SK-N-SH (cell line): ENCODE data around the gene IFT27. TPM values are rescaled to one million over a fixed set of nuclear protein-coding genes. Genes with fewer than 3 reads are reported as not detected.

Source experiments
- CTCF ChIA-PET: fragments of 300-600, 350-600 bp; formaldehyde crosslinking; extraction: SDS; loops from one replicate; lab custom pipeline; 2021; lab: Yijun Ruan, JAX
- POLR2A ChIA-PET: fragments of 350-600 bp; sonication (Branson Sonifier 250); formaldehyde crosslinking; extraction: SDS; loops from one replicate; lab custom pipeline; 2020; ENCODE audit warnings: antibody characterized with exemption, inconsistent platforms; lab: Yijun Ruan, JAX
- DNase-seq: peaks from one replicate; pipeline ENCODE4 v3.0.0; 2012
- H2AFZ ChIP-seq: fragments of 200-600 bp; sonication (generic); 2 replicates; pipeline ENCODE4 v1.8.1; 2016; ENCODE audit warnings: antibody characterized with exemption, mild to moderate bottlenecking, low read depth
- H3F3A ChIP-seq: fragments of 200-600 bp; sonication (generic); replicated peaks from 2 replicates; pipeline ENCODE3; 2016; ENCODE audit warnings: antibody characterized with exemption, mild to moderate bottlenecking; ENCODE audit not compliant: insufficient read depth
- H3K27ac ChIP-seq, 2 experiments: fragments of 200-500 bp in 1 of 2; fragments of 200-600 bp in 1 of 2; sonication (Bioruptor generic) in 1 of 2; sonication (generic), shearing (Covaris generic) in 1 of 2; 2 replicates each; pipeline versions ENCODE4 v1.5.1 to v1.6.1; 2014 to 2016; ENCODE audit warnings: low read depth in 2 of 2, inconsistent platforms in 1 of 2, low read length in 1 of 2, mild to moderate bottlenecking in 1 of 2, mixed read lengths in 1 of 2
- H3K27me3 ChIP-seq: fragments of 200-600 bp; sonication (generic), shearing (Covaris generic); 2 replicates; pipeline ENCODE4 v1.6.1; 2016; ENCODE audit warnings: mixed run types; ENCODE audit not compliant: insufficient read depth
- H3K36me3 ChIP-seq, 2 experiments: fragments of 200-500 bp in 1 of 2; fragments of 200-600 bp in 1 of 2; sonication (Bioruptor generic) in 1 of 2; sonication (generic) in 1 of 2; replicated peaks in 1 of 2; 2 replicates each; pipeline versions ENCODE3 to v1.5.1; 2014 to 2016; ENCODE audit warnings: low read length in 1 of 2, mild to moderate bottlenecking in 1 of 2; ENCODE audit not compliant: insufficient read depth in 2 of 2, control insufficient read depth in 1 of 2
- H3K4me1 ChIP-seq, 2 experiments: fragments of 200-500 bp in 1 of 2; fragments of 200-600 bp in 1 of 2; sonication (Bioruptor generic) in 1 of 2; sonication (generic), shearing (Covaris generic) in 1 of 2; 2 replicates each; pipeline versions ENCODE4 v1.5.1 to v1.6.1; 2014 to 2016; ENCODE audit warnings: low read depth in 1 of 2, low read length in 1 of 2, mixed run types in 1 of 2; ENCODE audit not compliant: insufficient read depth in 2 of 2, control insufficient read depth in 1 of 2
- H3K4me2 ChIP-seq: fragments of 200-600 bp; sonication (generic), shearing (Covaris generic); 2 replicates; pipeline ENCODE4 v1.6.1; 2017; ENCODE audit warnings: mixed run types
- H3K4me3 ChIP-seq, 2 experiments: fragments of 200-500 bp in 1 of 2; fragments of 200-600 bp in 1 of 2; sonication (Bioruptor generic) in 1 of 2; sonication (generic), shearing (Covaris generic) in 1 of 2; 2 replicates each; pipeline versions ENCODE4 v1.5.1 to v1.8.1; 2014 to 2016; ENCODE audit warnings: low read depth in 2 of 2, inconsistent platforms in 1 of 2, low read length in 1 of 2, mild to moderate bottlenecking in 1 of 2, mixed read lengths in 1 of 2, moderate library complexity in 1 of 2
- H3K79me2 ChIP-seq: fragments of 200-600 bp; sonication (generic); 2 replicates; pipeline ENCODE4 v1.8.1; 2017; ENCODE audit warnings: mild to moderate bottlenecking; ENCODE audit not compliant: insufficient read depth
- H3K9ac ChIP-seq: fragments of 200-600 bp; sonication (generic); 2 replicates; pipeline ENCODE4 v1.6.1; 2017; ENCODE audit warnings: mixed run types
- H3K9me2 ChIP-seq: fragments of 200-600 bp; sonication (generic); 2 replicates; pipeline ENCODE4 v1.6.1; 2017; ENCODE audit warnings: mixed run types
- H3K9me3 ChIP-seq: fragments of 200-600 bp; sonication (generic); 2 replicates; pipeline ENCODE4 v1.6.1; 2017; ENCODE audit warnings: mixed run types, mild to moderate bottlenecking, moderate library complexity
- H4K20me1 ChIP-seq: fragments of 200-600 bp; sonication (generic); 2 replicates; pipeline ENCODE4 v1.6.1; 2017; ENCODE audit warnings: mild to moderate bottlenecking, mixed run types; ENCODE audit not compliant: insufficient read depth
- CHD2 ChIP-seq: fragments of 150-350 bp; IDR thresholded peaks from 2 replicates; pipeline ENCODE4 v1.6.1; 2018; ENCODE audit warnings: low read length; ENCODE audit not compliant: partially characterized antibody
- ELF1 ChIP-seq: IDR thresholded peaks from 2 replicates; pipeline ENCODE4 v1.4.0; 2012
- EP300 ChIP-seq, 2 experiments: IDR thresholded peaks; 2 replicates each; pipeline versions ENCODE4 v1.4.0 to v1.6.1; 2012; ENCODE audit warnings: borderline replicate concordance in 1 of 2, low read depth in 1 of 2, low read length in 1 of 2
- FOSL2 ChIP-seq: IDR thresholded peaks from 2 replicates; pipeline ENCODE4 v1.4.0; 2012; ENCODE audit warnings: low read depth, mild to moderate bottlenecking, moderate library complexity, borderline replicate concordance
- GABPA ChIP-seq: IDR thresholded peaks from 2 replicates; pipeline ENCODE4 v1.4.0; 2012; ENCODE audit warnings: low read depth, mild to moderate bottlenecking
- GATA2 ChIP-seq: sonication (generic); formaldehyde crosslinking; IDR thresholded peaks from 2 replicates; pipeline ENCODE4 v1.5.0; 2020; ENCODE audit warnings: mild to moderate bottlenecking, missing genetic modification reagents
- JUND ChIP-seq: IDR thresholded peaks from 2 replicates; pipeline ENCODE4 v1.4.0; 2012
- NFIC ChIP-seq: IDR thresholded peaks from 2 replicates; pipeline ENCODE4 v1.4.0; 2012; ENCODE audit warnings: borderline replicate concordance
- POLR2AphosphoS5 ChIP-seq: IDR thresholded peaks from 2 replicates; pipeline ENCODE4 v1.6.1; 2012; ENCODE audit warnings: low read depth, low read length
- RFX5 ChIP-seq: IDR thresholded peaks from 2 replicates; pipeline ENCODE4 v1.6.1; 2012; ENCODE audit warnings: mild to moderate bottlenecking, improper control_type of control experiment, low read length
- TAF1 ChIP-seq: IDR thresholded peaks from 2 replicates; pipeline ENCODE4 v1.6.1; 2012; ENCODE audit warnings: low read depth, mild to moderate bottlenecking, low read length, moderate library complexity, borderline replicate concordance
- TCF12 ChIP-seq: IDR thresholded peaks from 2 replicates; pipeline ENCODE4 v1.4.0; 2012
- YY1 ChIP-seq: IDR thresholded peaks from 2 replicates; pipeline ENCODE4 v1.4.0; 2012; ENCODE audit warnings: low read depth, mild to moderate bottlenecking
- WGBS: methylation state at CpG from one replicate; pipeline ENCODE4 v1.1.6; 2017; ENCODE audit warnings: low lambda C conversion rate; 5-methylcytosine and 5-hydroxymethylcytosine counted together
- polyA plus RNA-seq, 3 experiments: library from polyadenylated mRNA; depleted of rRNA; stranded (reverse); fragments of >200 nt; gene quantifications; 2 replicates each; pipeline ENCODE4 v1.2.3, GENCODE V29; 2012
- TF ChIP-seq, protein P1 (sequence below): IDR thresholded peaks from 2 replicates; pipeline ENCODE4 v1.4.0; 2012; ENCODE audit warnings: low read depth, borderline replicate concordance
- TF ChIP-seq, protein P2 (sequence below): fragments of 200-600 bp; sonication (generic); IDR thresholded peaks from 2 replicates; pipeline ENCODE4 v1.6.1; 2017; ENCODE audit warnings: antibody characterized with exemption, mild to moderate bottlenecking, moderate library complexity
- TF ChIP-seq, protein P3 (sequence below): IDR thresholded peaks from 2 replicates; pipeline ENCODE4; 2012
- TF ChIP-seq, protein P4 (sequence below): IDR thresholded peaks from 2 replicates; pipeline ENCODE4 v1.4.0; 2012; ENCODE audit warnings: low read depth, borderline replicate concordance

IFT27 gene
- polyA plus RNA-seq, 1 of the 3 experiments (the other 2 are of a cell fraction), result 29.4 TPM

DNA sequence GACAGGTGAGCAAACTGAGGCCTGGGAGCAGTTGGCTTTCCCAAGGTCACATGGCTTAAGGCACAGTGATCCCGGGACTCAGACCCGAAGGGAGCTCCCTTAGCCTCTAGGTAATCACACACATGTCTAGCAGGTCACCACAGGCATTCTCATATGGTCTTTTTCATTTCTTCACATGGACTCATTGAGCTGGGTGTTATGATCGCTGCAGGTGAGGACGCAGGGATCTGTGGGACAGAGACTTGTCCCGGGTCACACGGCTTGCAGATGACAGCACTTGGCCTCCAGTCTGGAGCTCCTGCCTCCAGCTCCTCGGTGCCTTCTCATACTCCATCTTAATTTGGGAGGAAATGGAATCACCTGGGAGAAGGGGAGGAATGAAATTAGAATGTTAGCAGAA is 48.8 kb downstream of the IFT27 start:
- H3K27ac ChIP-seq, result no peak overlapping the region
- no peaks in the 10 kb centered on the region for H3K9me3 ChIP-seq
- POLR2A ChIA-PET, result no interaction called here
- H2AFZ ChIP-seq, result no peak overlapping the region
- no peaks in the 10 kb centered on the region for H3K36me3 ChIP-seq
- no peaks in the 10 kb centered on the region for H3K79me2 ChIP-seq
- peaks cover 13% of the 10 kb centered on the region; the same call in 1 of the 2 replicates for H3K27me3 ChIP-seq
- DNase-seq, result no peak
- H3K4me3 ChIP-seq, result no peak overlapping the region
- H3K9ac ChIP-seq, result no peak overlapping the region
- CTCF ChIA-PET, result interaction anchor here (0.9 to 1.9 kb wide), 2 partner anchors 21 to 129 kb away, joined by 3 to 6 read pairs; no protein-coding TSS in a partner anchor
- no peak overlapping the region for H3K4me2 ChIP-seq
- H3K4me1 ChIP-seq, result no peaks in the 10 kb centered on the region
- no peaks in the 10 kb centered on the region for H4K20me1 ChIP-seq
- no peak for TF ChIP-seq TAF1
- TF ChIP-seq, protein P1, sequence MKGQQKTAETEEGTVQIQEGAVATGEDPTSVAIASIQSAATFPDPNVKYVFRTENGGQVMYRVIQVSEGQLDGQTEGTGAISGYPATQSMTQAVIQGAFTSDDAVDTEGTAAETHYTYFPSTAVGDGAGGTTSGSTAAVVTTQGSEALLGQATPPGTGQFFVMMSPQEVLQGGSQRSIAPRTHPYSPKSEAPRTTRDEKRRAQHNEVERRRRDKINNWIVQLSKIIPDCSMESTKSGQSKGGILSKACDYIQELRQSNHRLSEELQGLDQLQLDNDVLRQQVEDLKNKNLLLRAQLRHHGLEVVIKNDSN, result no peak
- TF ChIP-seq GABPA, result no peak
- TF ChIP-seq, protein P2, sequence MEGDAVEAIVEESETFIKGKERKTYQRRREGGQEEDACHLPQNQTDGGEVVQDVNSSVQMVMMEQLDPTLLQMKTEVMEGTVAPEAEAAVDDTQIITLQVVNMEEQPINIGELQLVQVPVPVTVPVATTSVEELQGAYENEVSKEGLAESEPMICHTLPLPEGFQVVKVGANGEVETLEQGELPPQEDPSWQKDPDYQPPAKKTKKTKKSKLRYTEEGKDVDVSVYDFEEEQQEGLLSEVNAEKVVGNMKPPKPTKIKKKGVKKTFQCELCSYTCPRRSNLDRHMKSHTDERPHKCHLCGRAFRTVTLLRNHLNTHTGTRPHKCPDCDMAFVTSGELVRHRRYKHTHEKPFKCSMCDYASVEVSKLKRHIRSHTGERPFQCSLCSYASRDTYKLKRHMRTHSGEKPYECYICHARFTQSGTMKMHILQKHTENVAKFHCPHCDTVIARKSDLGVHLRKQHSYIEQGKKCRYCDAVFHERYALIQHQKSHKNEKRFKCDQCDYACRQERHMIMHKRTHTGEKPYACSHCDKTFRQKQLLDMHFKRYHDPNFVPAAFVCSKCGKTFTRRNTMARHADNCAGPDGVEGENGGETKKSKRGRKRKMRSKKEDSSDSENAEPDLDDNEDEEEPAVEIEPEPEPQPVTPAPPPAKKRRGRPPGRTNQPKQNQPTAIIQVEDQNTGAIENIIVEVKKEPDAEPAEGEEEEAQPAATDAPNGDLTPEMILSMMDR, result no peak
- TF ChIP-seq YY1, result no peak
- TF ChIP-seq ELF1, result no peak
- no peak for TF ChIP-seq EP300 (IDR thresholded peaks at IDR 0.05; ENCODE audit: borderline replicate concordance in 1 of 2, low read depth in 1 of 2, low read length in 1 of 2)
- no peak for TF ChIP-seq POLR2AphosphoS5
- no peak for TF ChIP-seq CHD2
- TF ChIP-seq RFX5, result no peak
- TF ChIP-seq TCF12, result no peak
- TF ChIP-seq, protein P3, sequence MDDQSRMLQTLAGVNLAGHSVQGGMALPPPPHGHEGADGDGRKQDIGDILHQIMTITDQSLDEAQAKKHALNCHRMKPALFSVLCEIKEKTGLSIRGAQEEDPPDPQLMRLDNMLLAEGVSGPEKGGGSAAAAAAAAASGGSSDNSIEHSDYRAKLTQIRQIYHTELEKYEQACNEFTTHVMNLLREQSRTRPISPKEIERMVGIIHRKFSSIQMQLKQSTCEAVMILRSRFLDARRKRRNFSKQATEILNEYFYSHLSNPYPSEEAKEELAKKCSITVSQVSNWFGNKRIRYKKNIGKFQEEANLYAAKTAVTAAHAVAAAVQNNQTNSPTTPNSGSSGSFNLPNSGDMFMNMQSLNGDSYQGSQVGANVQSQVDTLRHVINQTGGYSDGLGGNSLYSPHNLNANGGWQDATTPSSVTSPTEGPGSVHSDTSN, result no peak
- TF ChIP-seq, protein P4, sequence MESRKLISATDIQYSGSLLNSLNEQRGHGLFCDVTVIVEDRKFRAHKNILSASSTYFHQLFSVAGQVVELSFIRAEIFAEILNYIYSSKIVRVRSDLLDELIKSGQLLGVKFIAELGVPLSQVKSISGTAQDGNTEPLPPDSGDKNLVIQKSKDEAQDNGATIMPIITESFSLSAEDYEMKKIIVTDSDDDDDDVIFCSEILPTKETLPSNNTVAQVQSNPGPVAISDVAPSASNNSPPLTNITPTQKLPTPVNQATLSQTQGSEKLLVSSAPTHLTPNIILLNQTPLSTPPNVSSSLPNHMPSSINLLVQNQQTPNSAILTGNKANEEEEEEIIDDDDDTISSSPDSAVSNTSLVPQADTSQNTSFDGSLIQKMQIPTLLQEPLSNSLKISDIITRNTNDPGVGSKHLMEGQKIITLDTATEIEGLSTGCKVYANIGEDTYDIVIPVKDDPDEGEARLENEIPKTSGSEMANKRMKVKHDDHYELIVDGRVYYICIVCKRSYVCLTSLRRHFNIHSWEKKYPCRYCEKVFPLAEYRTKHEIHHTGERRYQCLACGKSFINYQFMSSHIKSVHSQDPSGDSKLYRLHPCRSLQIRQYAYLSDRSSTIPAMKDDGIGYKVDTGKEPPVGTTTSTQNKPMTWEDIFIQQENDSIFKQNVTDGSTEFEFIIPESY, result no peak
- no peak for TF ChIP-seq JUND
- no peak for TF ChIP-seq GATA2 (CRISPR knock-in tag)
- no peak for TF ChIP-seq NFIC
- TF ChIP-seq FOSL2, result no peak
- 56% methylated on average over 6 of the region's 7 CpGs for WGBS
- no peaks in the 10 kb centered on the region for H3F3A ChIP-seq
- H3K9me2 ChIP-seq, result no peaks in the 10 kb centered on the region
